Measurements from ENCODE around the gene TRAPPC5. TPM values are rescaled to one million over a fixed set of nuclear protein-coding genes. Genes with fewer than 3 reads are reported as not detected.

Gene TRAPPC5
- total RNA-seq, 1 experiment from 2014 or later = 124 TPM

- TF ChIP-seq NFYB (CRISPR knock-in tag; conservative IDR thresholded peaks at IDR 0.05; ENCODE audit: low read depth) (no peak), ZNF263 (CRISPR knock-in tag; IDR thresholded peaks at IDR 0.05; ENCODE audit: low read depth) (no peak)
Observed at GRCh38 chr19:7650148-7650547, 30.5 kb upstream of the TRAPPC5 start (continued).

- Mint-ChIP-seq H3K4me1 (peaks cover 7% of the 10 kb centered on the region), H3K27ac (0 out of 2 replicates have a peak overlapping the region, but pooled peaks have one; percentile 11), H3K36me3 (no peaks in the 10 kb centered on the region), H3K27me3 (ENCODE audit: low read depth) (peaks cover 59% of the 10 kb centered on the region), H3K9me3 (no peaks in the 10 kb centered on the region), H3K4me3 (peak overlapping the region; percentile 44)
- peak; percentile 87 for ATAC-seq
- CTCF ChIA-PET = interaction anchor here (0.6 to 4.3 kb wide), 14 partner anchors 9 to 1001 kb away, joined by 3 to 28 read pairs (median 4); partner anchors contain the start of genes MAP2K7, PCP2 and TRAPPC5
- TF ChIP-seq GTF2I (CRISPR knock-in tag; conservative IDR thresholded peaks at IDR 0.05) (no peak), CTCF (IDR thresholded peaks at IDR 0.05) (peak; percentile 99), ZSCAN18 (CRISPR knock-in tag; IDR thresholded peaks at IDR 0.05) (no peak), GABPB1 (CRISPR knock-in tag; IDR thresholded peaks at IDR 0.05) (peak; percentile 98)
- peak; percentile 88 for DNase-seq (ENCODE audit: low spot score)
- POLR2A ChIA-PET = interaction anchor here (0.7 kb wide), 1 partner anchor 70 kb away, joined by 3 read pairs; no protein-coding TSS in a partner anchor
Observed at GRCh38 chr19:7652061-7652641, 28.5 kb upstream of the TRAPPC5 start.

GRCh38 chr19:7654401-7654800, 26.2 kb upstream of the TRAPPC5 start:
- Mint-ChIP-seq H3K4me3 (no peak overlapping the region), H3K9me3 (no peaks in the 10 kb centered on the region), H3K36me3 (no peaks in the 10 kb centered on the region), H3K27me3 (ENCODE audit: low read depth) (peaks cover 67% of the 10 kb centered on the region), H3K4me1 (peaks cover 7% of the 10 kb centered on the region), H3K27ac (no peak overlapping the region)
- POLR2A ChIA-PET = no interaction called here
- no peak for ATAC-seq
- CTCF ChIA-PET = interaction anchor here (1.9 to 2.7 kb wide), 3 partner anchors 27 to 150 kb away, joined by 4 to 12 read pairs (median 11); partner anchors contain the start of gene TRAPPC5
- no peak for DNase-seq (ENCODE audit: low spot score)
- TF ChIP-seq EMX1 (CRISPR knock-in tag; IDR thresholded peaks at IDR 0.05) = no peak
- TF ChIP-seq MXD4 (CRISPR knock-in tag; IDR thresholded peaks at IDR 0.05; ENCODE audit: borderline replicate concordance) = no peak
- TF ChIP-seq MYBL2 (CRISPR knock-in tag; IDR thresholded peaks at IDR 0.05) = no peak
- TF ChIP-seq CBFB (CRISPR knock-in tag; IDR thresholded peaks at IDR 0.05; ENCODE audit: low read depth) = no peak
- no peak for TF ChIP-seq USF1 (CRISPR knock-in tag; IDR thresholded peaks at IDR 0.05)
- no peak for TF ChIP-seq ZNF317 (CRISPR knock-in tag; IDR thresholded peaks at IDR 0.05; ENCODE audit: borderline replicate concordance, low read depth)
- TF ChIP-seq ATF6 (CRISPR knock-in tag; IDR thresholded peaks at IDR 0.05) = no peak
- no peak for TF ChIP-seq ZNF396 (CRISPR knock-in tag; IDR thresholded peaks at IDR 0.05; ENCODE audit: borderline replicate concordance)
- TF ChIP-seq TP53 (CRISPR knock-in tag; IDR thresholded peaks at IDR 0.05) = no peak
- no peak for TF ChIP-seq JAZF1 (CRISPR knock-in tag; IDR thresholded peaks at IDR 0.05)
- no peak for TF ChIP-seq SP1 (CRISPR knock-in tag; conservative IDR thresholded peaks at IDR 0.05)
- TF ChIP-seq IRF2 (CRISPR knock-in tag; IDR thresholded peaks at IDR 0.05; ENCODE audit: borderline replicate concordance, low read depth) = no peak
- TF ChIP-seq ETV6 (CRISPR knock-in tag; IDR thresholded peaks at IDR 0.05) = no peak
- TF ChIP-seq TEAD1 (CRISPR knock-in tag; IDR thresholded peaks at IDR 0.05) = no peak
- TF ChIP-seq RORB (CRISPR knock-in tag; IDR thresholded peaks at IDR 0.05) = no peak
- no peak for TF ChIP-seq NR2C2 (CRISPR knock-in tag; IDR thresholded peaks at IDR 0.05)
- TF ChIP-seq E2F1 (CRISPR knock-in tag; IDR thresholded peaks at IDR 0.05) = no peak
- TF ChIP-seq ZNF281 (CRISPR knock-in tag; IDR thresholded peaks at IDR 0.05) = no peak
